ENCODE results near the gene NXN.

NXN gene

DNA sequence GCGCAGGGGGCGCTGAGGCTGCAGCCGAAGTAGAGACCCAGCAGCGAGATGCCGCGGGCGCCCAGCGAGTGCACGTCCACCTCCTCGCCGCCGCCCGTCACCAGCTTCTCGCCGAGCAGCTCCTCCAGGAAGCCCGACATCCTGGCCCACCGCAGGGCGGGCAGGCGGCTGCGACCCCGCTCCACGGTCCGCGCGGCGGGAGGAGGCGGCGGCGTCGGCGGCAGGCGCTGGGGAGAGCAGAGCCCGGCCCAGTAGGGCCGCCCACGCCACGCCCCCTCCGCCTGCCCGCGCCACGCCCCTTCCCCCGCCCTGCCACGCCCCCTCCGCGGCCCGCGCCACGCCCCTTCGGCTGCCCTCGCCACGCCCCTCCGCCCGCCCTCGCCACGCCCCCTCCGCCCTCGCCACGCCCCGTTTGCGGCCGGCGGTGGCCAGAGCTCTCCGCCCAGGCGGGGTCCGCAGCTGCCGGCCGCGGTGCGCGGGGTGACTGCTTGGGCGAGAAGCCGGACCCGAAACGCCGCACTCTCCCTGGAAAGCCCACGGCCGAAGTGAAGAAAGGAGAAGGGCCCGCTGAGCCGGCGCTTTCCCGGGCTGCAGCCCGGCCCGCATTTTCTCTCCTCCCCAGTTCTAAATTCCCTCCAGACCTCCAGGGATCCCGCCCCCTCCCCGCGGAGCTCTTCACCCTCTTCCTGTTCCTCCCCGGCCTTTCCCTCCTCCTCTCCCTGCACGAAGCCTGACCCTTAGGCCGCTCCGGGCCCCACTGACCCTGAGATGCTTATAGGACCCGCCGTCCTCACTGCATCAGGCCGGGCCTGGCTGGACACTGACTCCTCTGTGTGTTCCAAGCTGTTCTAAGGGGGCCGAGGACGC, at the start of gene NXN:
Gene NXN (minus strand): TSS at position 238 of the 867 bp plus-strand sequence.
- FAIRE-seq: no peak

DNA sequence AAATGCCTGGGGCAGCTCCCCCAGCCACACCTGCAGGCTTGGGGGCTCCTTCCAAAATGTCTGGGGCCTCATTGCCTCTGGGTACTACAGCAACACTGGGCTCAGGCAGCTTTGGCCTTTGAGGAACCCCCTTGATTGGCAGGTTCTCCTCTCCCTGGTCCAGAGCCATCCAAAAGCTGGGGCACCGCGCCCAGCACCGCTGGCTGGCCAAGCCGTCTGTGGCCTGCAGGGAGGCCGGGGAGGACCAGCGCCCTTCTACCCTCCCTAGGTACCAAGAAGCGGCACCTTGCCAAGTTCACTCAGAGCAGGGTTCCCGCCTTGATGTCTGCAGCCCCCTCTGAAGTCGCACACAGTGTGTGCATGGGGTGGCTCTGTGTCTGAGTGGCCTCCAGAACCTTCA, 47.5 kb upstream of the NXN start:
- FAIRE-seq: no peak

DNA sequence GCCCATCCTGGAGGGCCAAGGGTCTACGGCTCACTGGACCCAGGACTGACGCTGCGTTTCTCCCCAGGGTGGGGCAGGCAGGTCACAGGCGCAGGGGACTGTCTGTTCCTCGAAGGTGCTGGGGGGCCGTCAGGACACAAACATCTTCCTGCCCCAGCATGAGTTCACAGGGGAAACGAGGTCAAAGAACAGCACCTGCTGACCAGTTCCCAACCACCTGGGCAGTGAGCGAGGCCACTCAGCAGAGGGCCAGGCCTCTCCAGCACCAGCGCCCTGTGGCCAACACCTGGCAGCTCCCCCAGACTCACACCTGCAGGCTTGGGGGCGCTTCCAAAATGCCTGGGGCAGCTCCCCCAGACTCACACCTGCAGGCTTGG, 47.0 kb upstream of the NXN start:
- FAIRE-seq: no peak

DNA sequence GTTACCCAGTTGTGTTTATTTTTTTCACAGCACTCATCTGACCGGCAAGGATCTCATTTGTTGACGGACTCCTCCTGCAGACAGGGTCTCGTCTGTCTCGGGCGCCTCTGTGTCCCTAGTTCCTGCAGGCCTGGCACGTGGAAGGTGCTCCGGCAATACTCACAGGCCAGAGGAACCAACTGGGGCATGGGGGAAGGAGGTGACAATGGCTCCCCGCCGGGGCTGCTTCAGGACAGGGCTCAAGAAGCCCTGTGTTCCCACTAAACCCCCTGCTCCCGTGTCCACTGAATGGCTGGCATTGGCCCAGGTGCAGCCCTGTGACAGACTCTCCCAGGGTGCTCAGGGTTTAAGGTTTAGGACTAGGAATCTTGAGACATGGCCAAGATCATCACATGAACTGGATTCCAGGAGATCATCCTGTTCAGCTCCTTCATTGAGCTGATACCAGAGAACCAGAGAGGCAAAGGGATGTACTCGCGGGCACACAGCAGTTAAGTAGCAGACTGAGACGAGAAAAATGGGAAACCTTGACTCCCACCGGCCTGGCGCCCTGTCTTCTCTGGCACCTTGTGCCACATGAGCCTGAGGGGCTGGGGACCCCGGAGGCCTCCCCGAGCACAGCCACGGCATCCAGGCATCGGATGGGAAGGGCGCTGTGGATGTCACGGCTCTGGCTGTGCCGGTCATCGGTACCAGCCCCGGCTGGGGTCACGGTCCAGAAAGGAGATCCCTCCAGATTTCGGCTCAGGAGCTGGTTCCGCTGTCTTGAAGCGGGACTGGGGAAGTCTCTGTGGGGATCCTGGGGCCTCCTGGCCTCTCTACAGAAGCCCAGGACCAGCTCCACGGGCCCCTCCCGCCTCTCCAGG, 46.4 kb upstream of the NXN start:
- no peak for FAIRE-seq

DNA sequence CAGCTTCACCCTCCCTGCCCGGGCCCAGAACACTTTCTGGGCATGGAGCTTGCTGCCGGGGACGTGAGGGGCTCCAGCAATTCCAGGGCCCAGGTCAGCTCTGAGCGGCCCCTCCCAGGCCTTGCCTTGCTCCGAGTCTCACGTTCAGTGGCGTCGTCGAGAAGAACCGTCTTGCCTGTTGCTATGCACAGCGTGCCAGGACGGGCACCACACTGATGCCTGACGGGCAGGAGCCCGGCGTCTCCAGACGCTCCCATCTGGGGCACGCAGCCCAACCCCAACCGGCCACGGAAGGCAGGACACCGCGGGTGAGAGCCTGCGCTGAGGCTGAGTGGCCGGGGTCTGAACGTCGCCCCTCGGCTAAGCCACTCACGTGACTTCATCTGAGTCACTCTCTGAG, 44.5 kb upstream of the NXN start:
- no peak for FAIRE-seq

DNA sequence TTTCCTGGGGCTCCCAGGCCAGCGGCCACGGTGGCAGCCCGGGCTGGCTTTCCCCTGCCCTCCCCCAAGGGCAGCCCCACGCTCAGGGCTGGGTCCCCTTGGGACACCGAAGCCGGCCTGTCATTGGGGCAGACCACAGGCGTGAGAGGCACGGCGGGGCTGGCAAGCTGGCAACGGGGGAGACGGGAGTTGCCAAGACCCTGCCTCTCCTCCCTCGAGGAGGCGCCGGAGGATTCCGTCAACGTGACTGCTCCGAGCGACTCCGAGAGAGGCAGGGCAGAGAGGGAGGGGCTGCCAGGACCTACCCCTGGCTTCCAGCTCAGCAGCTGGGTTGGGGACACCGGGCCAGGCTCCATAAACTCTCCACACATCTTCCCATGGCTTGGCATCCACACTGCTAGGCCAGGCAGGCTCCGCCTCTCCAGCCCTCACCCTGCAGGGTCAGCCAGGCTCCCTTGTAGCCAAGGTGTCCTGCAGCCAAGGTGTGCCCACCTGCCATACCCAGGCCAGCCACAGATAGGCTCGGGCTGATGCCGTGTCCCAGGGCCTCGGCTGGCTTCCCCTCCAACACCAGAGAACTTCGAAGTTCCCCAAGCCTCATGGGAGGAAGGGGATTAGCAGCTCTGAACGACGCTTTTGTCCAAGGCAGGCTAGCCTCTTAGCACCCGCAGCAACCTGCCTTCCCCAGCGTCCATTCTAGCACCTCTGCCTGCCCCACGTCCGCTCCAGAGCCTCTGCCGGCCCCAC, 42.9 kb upstream of the NXN start:
- no peak for FAIRE-seq

DNA sequence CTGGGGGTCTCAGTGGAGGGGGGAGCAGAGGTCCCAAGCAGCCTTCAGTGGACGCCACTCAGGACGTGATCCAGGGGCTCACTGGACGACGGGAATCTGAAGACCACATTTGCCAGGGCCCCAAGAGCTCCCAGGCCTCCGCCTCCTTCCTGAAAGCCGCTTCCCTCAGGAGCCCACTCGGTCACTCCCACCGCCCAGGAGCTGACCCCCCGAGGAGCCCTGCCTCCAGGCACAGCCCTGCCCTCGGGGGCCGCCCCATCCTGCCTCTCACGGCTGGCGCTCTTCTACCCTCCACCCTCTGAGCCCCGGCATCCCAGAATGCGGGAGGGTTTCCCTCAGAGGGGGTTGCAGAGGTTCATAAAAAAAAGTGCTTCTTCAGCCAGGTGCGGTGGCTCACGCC, 41.6 kb upstream of the NXN start:
- no peak for FAIRE-seq

DNA sequence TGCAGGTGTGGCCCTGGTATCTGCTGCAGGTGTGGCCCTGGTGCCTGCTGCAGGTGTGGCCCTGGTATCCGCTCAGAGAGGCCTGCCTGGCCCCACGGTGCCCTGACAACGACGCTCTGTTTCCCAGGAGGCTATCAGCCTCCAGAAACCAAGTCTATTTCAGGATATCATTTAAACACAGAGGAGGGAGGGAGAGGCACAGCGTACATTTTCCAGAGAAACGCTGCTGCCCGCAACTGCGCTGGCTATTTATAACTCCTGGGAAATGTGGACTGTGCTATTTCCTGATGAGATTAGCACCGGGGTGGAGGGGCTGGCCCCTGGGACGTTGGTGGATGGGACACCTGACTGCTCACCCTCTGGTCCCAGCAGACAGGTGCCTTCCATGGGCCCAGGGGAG, 39.9 kb upstream of the NXN start:
- FAIRE-seq: no peak

DNA sequence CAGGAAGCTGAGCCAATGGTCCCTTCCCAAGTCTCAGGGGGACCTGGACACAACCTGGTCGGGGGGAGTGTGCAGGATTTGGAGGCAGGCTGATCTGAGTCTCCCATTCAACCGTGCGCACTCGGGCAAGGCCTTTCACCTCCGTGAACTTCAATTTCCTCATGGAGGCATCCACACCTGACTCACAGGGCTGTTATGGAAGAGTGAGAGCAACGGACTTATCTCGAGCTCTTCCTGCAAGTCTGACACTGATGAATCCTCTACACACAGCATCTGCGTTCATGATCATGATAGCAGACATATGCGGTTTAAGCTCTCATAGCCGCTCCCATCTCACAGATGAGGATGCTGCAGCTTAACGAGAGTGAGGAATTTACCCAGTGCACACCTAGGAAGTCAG, 39.0 kb upstream of the NXN start:
- no peak for FAIRE-seq

DNA sequence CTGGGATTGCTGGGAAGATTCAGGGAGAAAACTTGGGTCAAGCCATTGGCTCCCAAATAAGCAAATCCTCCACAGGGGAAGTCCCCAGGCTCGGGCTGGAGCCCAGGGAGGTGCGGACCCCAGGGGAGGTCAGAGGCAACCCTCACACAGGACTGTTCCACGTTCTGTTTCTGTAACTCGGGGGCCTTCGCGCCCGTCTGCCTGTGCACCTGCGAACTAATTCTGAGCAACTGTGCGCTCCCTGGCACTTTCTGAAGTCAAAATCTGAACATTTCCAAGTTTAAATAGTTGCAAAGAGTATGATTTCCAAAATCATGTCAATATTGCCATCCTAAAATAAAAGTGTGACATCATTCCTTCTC, 34.1 kb upstream of the NXN start:
- no peak for FAIRE-seq

DNA sequence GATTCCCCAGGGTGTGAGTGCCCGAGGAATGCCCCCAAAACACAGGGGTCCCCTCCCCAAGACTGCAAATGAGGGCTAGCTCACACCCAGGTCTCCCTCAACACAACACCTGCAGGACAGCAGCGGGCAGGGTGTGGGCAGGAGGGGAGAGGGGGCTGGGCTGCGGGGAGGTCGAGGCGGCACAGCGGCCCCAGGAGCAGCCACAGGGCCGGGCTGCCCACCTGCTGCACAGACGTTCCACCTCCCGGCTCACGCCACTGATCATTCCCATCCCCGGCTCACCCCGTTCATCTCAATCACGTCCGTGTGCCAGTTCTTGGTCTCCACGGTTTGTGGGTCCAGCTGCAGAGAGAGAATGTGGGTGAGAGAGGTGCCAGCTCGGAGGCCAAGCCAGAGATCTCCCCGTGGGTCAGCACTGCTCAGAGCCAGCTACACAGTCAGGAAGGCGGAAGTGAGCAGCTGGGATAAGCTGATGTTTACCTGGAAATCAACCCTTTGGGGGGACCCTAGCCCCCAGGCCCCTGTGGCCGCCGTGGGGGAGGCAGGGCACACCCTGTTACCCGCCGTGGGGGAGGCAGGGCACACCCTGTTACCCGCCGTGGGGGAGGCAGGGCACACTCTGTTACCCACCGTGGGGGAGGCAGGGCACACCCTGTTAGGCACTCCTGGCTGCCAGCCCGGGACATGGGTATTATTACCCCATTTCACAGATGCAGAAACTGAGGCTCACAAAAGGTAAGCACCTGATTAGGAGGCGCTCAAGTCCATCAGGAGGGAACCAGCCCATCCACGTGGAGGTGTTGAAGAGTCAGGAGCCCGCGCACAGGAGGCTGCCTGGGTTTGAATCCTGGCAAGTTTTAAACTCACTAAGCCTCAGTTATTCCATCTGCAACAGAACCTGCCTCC, 33.5 kb upstream of the NXN start:
- FAIRE-seq: no peak

DNA sequence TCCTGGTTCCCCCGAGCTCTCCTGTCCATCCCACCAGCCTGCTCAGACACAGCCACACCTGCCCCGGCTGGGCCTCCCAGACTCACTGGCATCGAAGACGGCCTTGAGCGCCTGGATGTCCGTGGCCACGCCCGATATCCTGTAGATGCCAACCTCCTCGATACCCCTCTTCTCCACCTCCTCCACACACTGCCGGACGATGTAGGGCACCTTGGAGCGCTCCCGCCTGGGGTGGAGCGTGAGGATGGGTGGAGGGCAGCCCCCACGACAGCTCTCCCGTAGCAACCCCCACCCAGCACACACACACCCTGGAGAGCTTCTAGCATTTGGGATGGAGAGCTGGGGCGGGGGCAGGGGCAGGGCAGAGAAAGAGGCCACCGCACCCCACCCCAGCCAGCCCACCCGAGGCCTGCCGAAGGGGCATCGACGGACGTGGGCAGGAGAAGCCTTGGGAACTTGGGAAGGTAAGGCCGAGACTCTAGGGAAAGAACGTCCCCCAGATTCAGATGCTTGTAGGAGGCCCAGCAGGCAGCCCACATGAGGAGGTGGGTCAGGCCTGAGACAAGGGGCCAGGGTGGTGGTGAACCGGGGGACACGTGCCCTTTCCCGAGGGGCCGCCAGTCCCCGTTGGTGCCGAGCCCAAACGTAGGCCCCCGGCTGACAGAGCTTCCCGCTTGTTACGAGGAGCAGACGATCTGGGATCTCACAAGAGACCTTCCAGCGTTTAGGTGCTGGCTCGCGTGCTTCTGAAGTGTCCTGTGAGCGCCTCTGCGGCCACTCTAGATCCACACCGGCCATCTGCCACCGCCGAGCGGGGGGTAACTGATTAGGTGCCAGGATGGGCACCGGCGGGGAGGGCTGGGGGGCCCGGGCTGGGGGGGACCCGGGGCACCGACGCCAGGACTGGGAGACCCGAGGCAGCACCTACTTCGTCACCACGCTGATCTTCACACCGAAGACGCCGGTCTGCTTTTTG, 32.5 kb upstream of the NXN start:
- FAIRE-seq: no peak

DNA sequence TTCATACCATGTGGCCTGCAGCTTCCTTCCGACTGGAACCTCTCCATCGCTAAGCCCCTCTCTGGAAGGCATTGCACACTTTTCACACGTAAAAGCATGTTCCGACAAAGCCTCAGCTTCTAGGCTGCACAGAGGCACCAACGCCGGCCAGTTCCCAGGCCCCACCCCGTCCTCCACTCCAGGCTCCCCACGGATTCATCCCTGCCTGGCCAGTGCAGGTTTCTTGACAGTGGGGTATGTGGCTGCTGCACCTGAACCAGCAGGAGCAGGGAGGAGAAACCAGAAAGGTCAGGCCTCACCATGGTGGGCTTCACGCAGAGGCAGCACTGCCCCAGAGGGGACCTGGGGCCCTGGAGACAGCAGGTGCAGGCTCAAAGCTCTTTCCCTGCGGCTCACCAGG, 31.6 kb upstream of the NXN start:
- FAIRE-seq: no peak

DNA sequence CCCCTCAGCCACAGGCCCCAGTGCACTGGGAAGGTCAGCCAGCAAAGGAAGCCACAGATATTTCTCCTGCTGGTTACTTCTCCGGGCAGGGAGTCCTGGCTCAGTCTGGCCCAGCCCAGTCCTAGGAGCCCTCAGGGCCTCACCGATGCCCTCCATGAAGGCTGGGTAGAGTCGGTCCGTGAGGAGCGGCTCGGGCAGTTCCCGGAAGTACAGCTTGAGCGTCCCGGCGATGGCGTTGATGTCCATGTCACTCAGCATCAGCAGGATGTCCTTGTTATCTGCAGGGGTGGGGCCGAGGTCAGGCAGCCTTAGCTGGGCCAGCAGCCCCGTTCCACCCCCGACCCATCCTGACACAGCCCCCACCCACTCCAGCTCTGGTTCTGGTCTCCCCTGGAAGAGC, 31.0 kb upstream of the NXN start:
- no peak for FAIRE-seq

DNA sequence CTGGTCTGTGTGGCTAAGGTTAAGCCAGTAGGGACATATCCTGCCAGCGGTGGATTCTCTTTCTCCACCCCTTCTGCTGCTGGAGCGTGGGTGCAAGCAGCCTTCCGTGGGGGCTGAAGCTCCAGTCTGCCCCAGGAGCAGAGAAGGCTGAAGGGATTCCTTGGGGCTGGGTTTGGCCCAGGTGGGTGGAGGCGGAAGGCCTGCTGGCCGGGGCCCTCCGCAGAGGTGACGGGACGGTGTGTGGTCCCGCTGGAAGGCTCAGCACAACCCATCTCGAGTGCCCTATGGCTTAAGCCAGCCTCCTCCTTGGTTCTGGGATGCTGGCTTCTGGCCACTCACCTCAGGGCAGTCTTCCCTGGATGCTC, 30.5 kb upstream of the NXN start:
- FAIRE-seq: no peak

DNA sequence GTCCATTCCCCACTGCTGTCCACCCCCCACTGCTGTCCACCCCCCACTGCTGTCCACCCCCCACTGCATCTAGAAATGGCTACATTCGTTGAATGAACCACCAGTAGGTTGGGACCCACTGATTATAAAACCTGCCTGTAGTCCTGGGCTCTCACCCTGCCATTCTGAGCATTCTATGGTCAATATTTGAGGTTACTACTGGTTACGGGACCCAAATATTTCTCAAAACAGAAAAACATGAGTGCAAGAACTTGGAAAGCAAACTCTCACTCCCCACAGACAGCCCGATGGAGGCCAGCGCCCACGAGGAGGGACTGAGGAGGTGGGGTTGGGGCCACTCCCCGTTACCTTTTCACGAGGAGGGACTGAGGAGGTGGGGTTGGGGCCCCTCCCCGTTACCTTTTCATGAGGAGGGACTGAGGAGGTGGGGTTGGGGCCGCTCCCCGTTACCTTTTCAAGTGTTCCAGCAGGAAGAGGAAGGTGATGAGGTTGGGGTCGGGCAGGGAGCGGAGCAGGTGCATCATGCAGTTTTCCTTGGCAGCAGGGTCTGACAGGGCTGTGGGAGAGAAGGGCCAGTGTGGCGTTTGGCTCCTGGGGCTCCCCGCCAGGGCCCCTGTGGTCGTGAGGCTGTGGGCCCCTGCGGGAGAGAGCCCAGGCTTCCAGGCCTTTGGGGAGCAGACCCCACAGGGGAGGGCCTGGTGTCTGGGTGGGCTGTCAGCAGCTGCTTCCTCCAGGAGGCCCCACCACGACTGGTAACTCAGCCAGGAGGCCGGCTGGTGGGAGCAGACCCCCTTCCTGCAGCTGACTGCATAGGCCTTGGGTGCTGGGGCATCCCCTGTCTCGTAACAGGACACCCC, 29.9 kb upstream of the NXN start:
- FAIRE-seq: no peak

DNA sequence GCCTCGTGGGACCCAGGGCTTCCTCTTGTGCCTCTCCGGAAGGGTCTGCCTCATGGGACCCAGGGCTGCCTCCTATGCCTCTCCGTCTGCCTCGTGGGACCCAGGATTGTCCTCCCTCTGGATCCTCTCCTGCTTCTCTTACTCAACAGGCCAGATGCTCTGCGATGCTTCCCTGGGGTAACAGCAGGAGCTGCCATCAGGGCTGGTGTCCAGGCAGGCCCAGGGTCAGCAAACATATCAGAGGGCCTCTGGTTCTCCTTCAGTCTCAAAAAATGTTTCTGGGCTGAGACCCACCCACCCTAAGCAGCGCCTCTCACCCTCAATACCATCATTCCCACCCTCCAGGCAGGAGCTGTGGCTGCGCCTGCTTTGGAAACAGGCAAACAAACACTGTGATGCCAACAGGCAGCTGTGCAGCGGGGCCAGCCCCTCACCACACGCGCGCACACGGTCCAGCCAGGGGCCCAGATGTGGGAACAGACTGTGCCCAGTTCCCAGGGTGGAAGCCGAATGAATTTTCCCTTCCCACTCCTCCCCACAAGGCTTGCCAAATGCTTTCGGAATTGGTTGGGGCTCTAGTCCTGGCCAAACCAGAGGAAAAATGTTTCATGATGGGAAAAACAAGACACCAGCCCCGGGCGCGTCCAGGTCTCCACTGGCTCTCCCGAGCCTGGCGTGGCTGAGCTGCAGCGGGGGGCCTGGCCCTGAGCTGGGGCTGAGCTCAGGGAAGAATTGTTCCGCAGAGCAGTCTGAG, 28.6 kb upstream of the NXN start:
- FAIRE-seq: no peak

DNA sequence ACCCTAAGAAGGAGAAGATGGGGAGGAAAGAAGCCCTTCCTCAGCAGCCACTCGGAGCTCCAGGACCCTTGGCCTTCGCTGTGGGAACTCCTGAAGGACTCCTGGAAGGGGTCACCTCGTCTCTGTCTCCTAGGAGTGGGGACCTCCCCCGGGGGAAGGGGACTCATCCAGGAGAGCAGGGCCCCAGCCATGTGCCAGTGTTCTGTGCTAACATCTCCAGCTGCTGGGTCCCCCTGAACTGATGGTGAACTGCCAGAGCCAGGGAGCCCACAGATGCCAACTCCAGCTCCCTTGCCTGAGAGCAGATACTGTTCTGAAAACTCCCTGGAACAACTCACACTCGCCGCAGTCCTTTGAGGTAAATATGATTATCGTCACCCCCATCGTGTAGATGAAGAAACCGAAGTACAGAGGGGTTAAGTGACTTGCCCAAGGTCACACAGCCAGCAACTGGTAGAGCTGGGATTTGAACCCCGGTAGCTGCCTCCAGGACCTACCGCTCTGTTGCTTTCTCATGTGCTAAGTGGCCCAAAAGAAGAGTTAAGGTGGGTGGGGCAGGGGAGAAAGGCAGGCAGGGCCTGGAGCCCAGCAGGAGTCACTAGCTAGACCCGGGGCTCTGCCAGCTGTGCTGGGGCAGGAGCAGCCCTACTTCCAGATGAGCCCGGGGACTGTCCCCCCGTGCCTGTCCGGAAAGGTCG, 27.9 kb upstream of the NXN start:
- FAIRE-seq: no peak

DNA sequence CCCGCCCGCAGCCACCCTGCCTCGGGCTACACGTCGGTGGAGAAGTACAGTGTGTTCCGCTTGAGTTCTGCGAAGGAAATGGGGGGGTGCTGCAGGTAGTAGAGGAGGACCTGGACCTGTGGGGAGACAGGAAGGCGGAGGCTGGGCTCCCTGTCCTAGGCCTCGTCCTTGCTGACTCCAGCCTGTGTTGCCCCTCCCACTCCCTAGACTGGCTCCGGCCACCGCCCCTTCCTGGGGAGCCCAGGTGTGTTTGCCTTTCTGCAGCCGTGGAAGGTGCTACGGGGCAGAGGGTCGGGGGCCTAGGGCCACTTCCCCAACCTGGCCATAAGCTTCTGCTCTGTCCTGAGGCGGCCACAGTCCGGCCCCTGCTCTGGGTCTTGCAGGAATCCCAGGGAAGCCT, 26.5 kb upstream of the NXN start:
- no peak for FAIRE-seq

Data from colon (tissue), 2 donors.